AG10803 (cell line): ENCODE measurements around the gene RRP1B.
A peak's percentile ranks its signal among the peaks of the same experiment; 100 is the strongest.

Source experiments
- DNase-seq: peaks from one replicate; pipeline ENCODE4 v3.0.0; 2010; ENCODE audit warnings: low read depth
- H3K4me3 ChIP-seq: 2 replicates; pipeline ENCODE4 v1.5.1; 2011; ENCODE audit warnings: mild to moderate bottlenecking, low read length, control low read depth
- TF ChIP-seq, protein P1 (sequence below): conservative IDR thresholded peaks from 2 replicates; pipeline ENCODE4 v1.5.1; 2011; ENCODE audit warnings: mild to moderate bottlenecking, low read length, control low read depth, inconsistent platforms

The RRP1B gene

DNA sequence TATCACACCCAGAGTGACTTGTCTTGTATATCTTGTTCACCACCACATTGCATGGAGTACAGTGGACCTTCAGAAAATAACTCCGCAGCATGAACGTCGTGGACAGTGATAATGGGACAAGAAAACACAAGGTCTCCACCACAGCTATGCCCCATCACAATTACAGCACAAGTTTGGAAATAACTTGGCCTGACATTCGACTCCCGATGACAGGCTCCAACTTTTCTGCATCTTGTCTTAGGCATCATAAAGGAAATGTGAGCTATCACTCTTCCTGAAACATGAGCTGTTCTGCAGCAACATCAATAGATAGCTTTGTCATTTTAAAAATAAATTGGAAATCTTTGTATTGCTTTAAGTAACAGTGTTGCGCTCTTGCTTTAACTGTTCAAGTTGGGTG lies 2.9 kb downstream of the RRP1B start:
- H3K4me3 ChIP-seq = no peak overlapping the region
- DNase-seq = no peak
- TF ChIP-seq, protein P1, sequence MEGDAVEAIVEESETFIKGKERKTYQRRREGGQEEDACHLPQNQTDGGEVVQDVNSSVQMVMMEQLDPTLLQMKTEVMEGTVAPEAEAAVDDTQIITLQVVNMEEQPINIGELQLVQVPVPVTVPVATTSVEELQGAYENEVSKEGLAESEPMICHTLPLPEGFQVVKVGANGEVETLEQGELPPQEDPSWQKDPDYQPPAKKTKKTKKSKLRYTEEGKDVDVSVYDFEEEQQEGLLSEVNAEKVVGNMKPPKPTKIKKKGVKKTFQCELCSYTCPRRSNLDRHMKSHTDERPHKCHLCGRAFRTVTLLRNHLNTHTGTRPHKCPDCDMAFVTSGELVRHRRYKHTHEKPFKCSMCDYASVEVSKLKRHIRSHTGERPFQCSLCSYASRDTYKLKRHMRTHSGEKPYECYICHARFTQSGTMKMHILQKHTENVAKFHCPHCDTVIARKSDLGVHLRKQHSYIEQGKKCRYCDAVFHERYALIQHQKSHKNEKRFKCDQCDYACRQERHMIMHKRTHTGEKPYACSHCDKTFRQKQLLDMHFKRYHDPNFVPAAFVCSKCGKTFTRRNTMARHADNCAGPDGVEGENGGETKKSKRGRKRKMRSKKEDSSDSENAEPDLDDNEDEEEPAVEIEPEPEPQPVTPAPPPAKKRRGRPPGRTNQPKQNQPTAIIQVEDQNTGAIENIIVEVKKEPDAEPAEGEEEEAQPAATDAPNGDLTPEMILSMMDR = no peak

DNA sequence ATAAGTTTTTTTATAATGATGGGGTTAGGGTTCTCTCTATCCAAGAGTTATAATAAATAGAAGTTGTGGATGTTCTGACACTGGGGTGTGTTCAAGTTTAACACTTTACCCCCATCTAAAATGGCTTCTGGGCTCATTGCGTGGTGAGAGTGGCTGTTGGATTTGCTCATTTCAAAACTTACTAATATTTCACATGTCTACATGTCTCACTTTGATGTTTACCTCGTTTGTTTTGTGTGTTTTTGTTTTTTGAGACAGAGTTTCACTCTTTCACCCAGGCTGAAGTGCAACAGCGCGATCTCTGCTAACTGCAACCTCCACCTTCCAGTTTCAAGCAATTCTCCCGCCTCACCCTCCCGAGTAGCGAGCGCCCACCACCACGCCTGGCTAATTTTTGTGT lies 3.7 kb downstream of the RRP1B start:
- TF ChIP-seq, protein P1 = no peak
- DNase-seq = no peak
- H3K4me3 ChIP-seq = no peak overlapping the region

DNA sequence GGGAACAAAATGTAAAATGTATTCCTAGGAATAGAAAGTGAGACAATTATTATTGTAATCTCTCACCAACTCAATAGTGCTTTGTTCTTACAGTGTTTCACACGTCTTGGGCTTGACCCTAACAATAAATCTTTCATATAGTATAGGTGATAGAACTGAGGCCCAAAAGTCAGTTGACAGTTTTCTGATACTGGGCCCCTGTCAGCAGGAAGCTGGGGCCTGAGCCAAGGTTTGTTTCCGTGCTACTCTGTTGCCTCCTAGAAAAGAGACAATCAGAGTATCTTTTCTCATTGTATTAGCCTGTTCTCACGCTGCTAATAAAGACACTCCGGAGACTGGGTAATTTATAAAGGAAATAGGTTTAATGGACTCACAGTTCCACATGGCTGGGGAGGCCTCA lies 5.0 kb downstream of the RRP1B start:
- no peak overlapping the region for H3K4me3 ChIP-seq
- TF ChIP-seq, protein P1 = no peak
- DNase-seq = no peak

DNA sequence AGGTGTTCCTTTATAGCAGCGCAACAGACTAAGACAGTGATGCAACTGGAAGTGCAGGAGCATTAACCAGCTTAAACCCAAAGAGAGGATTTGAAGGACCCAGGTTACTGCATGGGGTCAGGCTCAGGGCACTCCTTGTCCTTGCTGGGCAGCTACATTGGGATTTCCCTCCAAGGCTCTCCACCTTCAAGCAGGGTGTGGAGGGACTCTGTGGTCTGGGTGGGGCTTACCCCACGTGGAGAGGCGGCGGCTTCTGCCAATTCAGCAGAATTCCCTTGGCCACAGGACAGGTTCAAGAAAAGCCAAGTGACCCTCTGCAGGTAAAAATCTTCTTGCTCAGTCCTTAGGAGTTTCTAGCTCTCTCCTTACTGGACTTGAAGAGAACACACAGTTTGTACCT lies 6.5 kb downstream of the RRP1B start:
- DNase-seq = no peak
- TF ChIP-seq, protein P1 = no peak
- H3K4me3 ChIP-seq = no peak overlapping the region

DNA sequence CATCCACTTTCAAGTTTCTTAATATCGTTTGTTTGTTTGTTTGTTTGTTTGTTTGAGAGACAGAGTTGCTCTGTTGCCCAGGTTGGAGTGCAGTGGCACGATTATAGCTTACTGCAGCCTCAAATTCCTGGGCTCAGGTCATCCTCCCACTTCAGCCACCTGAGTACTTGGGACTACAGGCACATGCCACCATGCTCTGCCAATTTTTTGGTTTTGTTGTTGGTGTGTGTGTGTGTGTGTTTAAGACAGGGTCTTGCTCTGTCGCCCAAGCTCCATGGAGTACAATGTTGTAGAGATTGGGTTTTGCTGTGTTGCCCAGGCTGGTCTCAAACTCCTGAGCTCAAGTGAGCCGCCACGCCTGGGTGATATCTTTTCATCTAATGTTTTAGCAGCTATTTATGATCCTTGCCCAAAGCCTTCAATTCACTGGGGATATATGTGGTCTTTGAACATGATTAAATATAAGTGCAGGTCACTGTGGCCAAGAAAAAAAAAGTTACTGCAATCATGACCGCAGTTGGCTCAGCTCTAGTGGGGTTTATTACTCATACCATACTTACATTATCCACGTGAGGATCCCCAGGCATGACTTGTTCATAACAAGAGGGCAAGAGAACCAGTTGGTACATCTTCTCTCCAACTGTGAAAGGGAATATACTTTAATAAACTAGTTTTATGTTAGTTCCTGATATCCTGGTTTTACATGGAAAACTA lies 8.0 kb downstream of the RRP1B start:
- TF ChIP-seq, protein P1 = no peak
- DNase-seq = peak; percentile 43

DNA sequence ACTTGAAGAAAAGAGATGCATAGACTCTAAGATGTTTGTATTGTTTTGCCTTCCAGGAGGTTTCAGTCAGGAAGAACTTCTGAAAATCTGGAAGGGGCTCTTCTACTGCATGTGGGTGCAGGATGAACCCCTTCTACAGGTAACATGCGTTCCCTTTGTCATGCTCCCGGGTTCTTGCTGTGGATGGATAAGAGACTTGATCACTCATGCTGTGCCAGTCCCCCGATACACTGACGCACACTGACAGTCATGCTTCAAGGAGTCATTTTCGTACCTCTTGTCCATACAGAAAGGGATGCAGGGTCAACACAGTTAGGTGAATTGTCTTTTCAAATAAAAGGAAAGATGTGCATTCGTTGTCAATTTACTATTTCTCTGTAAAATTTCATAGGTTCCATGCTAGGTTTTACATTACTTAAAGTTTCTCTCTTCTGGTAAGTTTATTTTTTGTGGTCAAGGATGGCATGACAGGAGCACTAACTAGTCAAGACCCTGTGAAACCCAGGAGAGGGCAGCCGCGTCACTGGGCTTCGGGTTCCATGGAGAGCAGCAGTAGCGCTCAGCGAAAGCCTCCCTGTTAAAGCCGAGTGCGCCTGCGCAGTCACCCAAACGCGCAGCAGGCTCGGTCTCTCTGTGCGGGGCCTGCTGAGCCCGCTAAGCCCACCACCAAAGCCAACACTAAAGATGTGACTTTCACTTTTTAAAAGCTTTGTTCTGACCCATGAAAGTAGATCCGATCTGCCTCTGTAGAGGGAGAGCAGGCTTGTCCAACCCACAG lies 10.7 kb downstream of the RRP1B start:
- DNase-seq = no peak
- TF ChIP-seq, protein P1 = no peak
- no peak overlapping the region for H3K4me3 ChIP-seq

More for the DNA sequence above, 8.0 kb downstream of the RRP1B start:
- H3K4me3 ChIP-seq = no peak overlapping the region

DNA sequence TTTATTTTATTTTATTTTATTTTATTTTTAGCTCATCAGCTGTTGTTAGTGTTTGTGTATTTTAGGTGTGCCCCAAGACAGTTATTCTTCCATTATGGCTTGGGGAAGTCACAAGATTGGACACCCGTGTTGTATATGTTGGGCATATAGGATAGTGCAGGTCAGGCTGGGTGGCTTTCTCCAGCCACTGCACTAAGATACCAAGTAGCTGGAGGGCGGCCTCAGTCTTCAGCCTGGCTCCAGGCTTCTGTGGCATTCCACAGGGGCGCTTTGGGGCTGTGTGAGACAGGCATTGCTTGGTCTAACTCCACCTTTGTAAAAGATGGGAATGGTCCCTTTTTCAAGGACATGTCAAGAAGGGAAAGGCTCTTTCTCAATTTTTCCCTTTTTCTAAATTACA lies 16.5 kb downstream of the RRP1B start:
- TF ChIP-seq, protein P1 = no peak
- no peak for DNase-seq
- no peak overlapping the region for H3K4me3 ChIP-seq
